Endothelial cell of umbilical vein (primary cell): ENCODE data around the gene AHI1. TPM values are rescaled to one million over a fixed set of nuclear protein-coding genes. Genes with fewer than 3 reads are reported as not detected.
A peak's percentile ranks its signal among the peaks of the same experiment; 100 is the strongest.

ENCODE experiments used
- BruUV-seq: library from RNA; stranded (reverse); fragments of 400-500 nt; replicated peaks from 2 replicates; lab custom pipeline; 2021; lab: Mats Ljungman, UMichigan
- CTCF ChIA-PET: fragments of 300-600, 350-600 bp; sonication (Branson Sonifier 250); formaldehyde crosslinking; loops from one replicate; lab custom pipeline; 2021; ENCODE audit warnings: antibody characterized with exemption, inconsistent platforms; lab: Charles Lee
- POLR2A ChIA-PET: fragments of 300-600, 350-600 bp; sonication (Branson Sonifier 250); formaldehyde crosslinking; loops from one replicate; lab custom pipeline; 2021; ENCODE audit warnings: antibody characterized with exemption, inconsistent platforms; lab: Charles Lee
- DNase-seq: peaks from one replicate; pipeline ENCODE4 v3.0.0-alpha.2; 2011; ENCODE audit warnings: low read depth, low spot score
- FAIRE-seq: peaks from 2 replicates; lab custom pipeline; 2011; peaks lifted over from hg19 to GRCh38; lab: Jason Lieb, UNC
- H2AFZ ChIP-seq: 2 replicates; pipeline ENCODE4 v1.6.0; 2012; ENCODE audit warnings: low read depth, low read length, control low read depth, inconsistent platforms
- H3K27ac ChIP-seq: 2 replicates; pipeline ENCODE4 v1.5.1; 2011; ENCODE audit warnings: low read depth, mild to moderate bottlenecking, control low read depth, low read length, moderate library complexity; ENCODE audit not compliant: insufficient read depth
- H3K27me3 ChIP-seq, 2 experiments: 2 replicates each; pipeline versions ENCODE4 v1.6.0 to v1.6.1; 2011; ENCODE audit warnings: low read length in 2 of 2, mixed read lengths in 1 of 2; ENCODE audit not compliant: control insufficient read depth in 2 of 2, insufficient read depth in 2 of 2
- H3K36me3 ChIP-seq, 2 experiments: 2 replicates in 1 of 2; 3 replicates in 1 of 2; pipeline ENCODE4 v1.5.1; 2011; ENCODE audit warnings: low read length in 2 of 2, mild to moderate bottlenecking in 1 of 2, moderate library complexity in 1 of 2; ENCODE audit not compliant: control insufficient read depth in 2 of 2, insufficient read depth in 2 of 2; ENCODE audit errors: extremely low read depth in 1 of 2
- H3K4me1 ChIP-seq: 3 replicates; pipeline ENCODE4 v1.5.1; 2011; ENCODE audit warnings: mild to moderate bottlenecking, low read length; ENCODE audit not compliant: control insufficient read depth, insufficient read depth; ENCODE audit errors: extremely low read depth
- H3K4me2 ChIP-seq: 2 replicates; pipeline ENCODE4 v1.6.1; 2011; ENCODE audit warnings: low read length, control low read depth, mixed read lengths; ENCODE audit not compliant: insufficient read depth
- H3K4me3 ChIP-seq, 3 experiments: fragments of 200-600 bp in 1 of 3; sonication (generic), shearing (Covaris generic) in 1 of 3; replicated peaks in 1 of 3; 2 replicates each; pipeline ENCODE4 v1.5.1; 2011 to 2016; ENCODE audit warnings: control low read depth in 3 of 3, low read length in 3 of 3, mild to moderate bottlenecking in 2 of 3, inconsistent platforms in 1 of 3, low read depth in 1 of 3, moderate library complexity in 1 of 3; ENCODE audit not compliant: insufficient read depth in 1 of 3
- H3K79me2 ChIP-seq: 2 replicates; pipeline ENCODE4 v1.6.0; 2012; ENCODE audit warnings: low read length, inconsistent platforms; ENCODE audit not compliant: control insufficient read depth, insufficient read depth
- H3K9ac ChIP-seq: replicated peaks from 2 replicates; pipeline ENCODE3; 2011; ENCODE audit warnings: low read length, control low read depth; ENCODE audit not compliant: insufficient read depth; ENCODE audit errors: extremely low read depth
- H3K9me1 ChIP-seq: replicated peaks from 3 replicates; pipeline ENCODE4 v1.6.0; 2011; ENCODE audit warnings: mild to moderate bottlenecking, low read length; ENCODE audit not compliant: control insufficient read depth, insufficient read depth; ENCODE audit errors: extremely low read depth
- H3K9me3 ChIP-seq: replicated peaks from 2 replicates; pipeline ENCODE4 v1.5.1; 2012; ENCODE audit warnings: low read length, inconsistent platforms; ENCODE audit not compliant: control insufficient read depth, insufficient read depth
- H4K20me1 ChIP-seq: replicated peaks from 2 replicates; pipeline ENCODE3; 2011; ENCODE audit warnings: mild to moderate bottlenecking, low read length; ENCODE audit not compliant: control insufficient read depth, insufficient read depth; ENCODE audit errors: extremely low read depth
- EZH2 ChIP-seq: IDR thresholded peaks from 2 replicates; pipeline ENCODE4 v1.6.1; 2012; ENCODE audit warnings: borderline replicate concordance, low read depth, mild to moderate bottlenecking, moderate library complexity, low read length, inconsistent platforms; ENCODE audit not compliant: severe bottlenecking
- FOS ChIP-seq: IDR thresholded peaks from 2 replicates; pipeline ENCODE4 v1.6.1; 2011; ENCODE audit warnings: mild to moderate bottlenecking, low read length, moderate library complexity, borderline replicate concordance; ENCODE audit not compliant: insufficient read depth
- GATA2 ChIP-seq: IDR thresholded peaks from 2 replicates; pipeline ENCODE4 v1.7.0; 2011; ENCODE audit warnings: low read depth, mild to moderate bottlenecking, moderate library complexity, mixed read lengths, low read length; ENCODE audit not compliant: insufficient read length, insufficient read depth
- JUN ChIP-seq: IDR thresholded peaks from 2 replicates; pipeline ENCODE4 v1.6.1; 2011; ENCODE audit warnings: borderline replicate concordance, low read depth; ENCODE audit not compliant: insufficient read length, insufficient read depth
- dilution Hi-C: fragments of 300-500 bp; cut with MboI; formaldehyde crosslinking; loops from one replicate; pipeline ENCODE4 v1.15.0; 2019; ENCODE audit warnings: low sequenced_read_pairs; ENCODE audit not compliant: extremely low pct_ligation_motif_present
- intact Hi-C: fragments of 100-400 bp; cut with micrococcal nuclease; formaldehyde crosslinking; loops from one replicate; pipeline ENCODE4 v1.10.0; 2022
- polyA plus RNA-seq, 4 experiments: library from polyadenylated mRNA; depleted of rRNA in 3 of 4; stranded (reverse) in 3 of 4; unstranded in 1 of 4; fragments of >200 nt; gene quantifications; 2 replicates each; pipeline versions ENCODE4 v1.2.1 to v1.2.3, GENCODE V29; 2011 to 2012; ENCODE audit warnings: missing spikeins in 1 of 4
- total RNA-seq: library from RNA; stranded (reverse); gene quantifications from 2 replicates; pipeline ENCODE4 v1.2.3, GENCODE V29; 2021

The AHI1 gene
- total and polyA plus RNA-seq, 2 donors (not counting 3 experiments of a cell fraction or from before 2014, with no cell fraction given) = 5.1 to 20.7 TPM

- H3K9me3 ChIP-seq = no peaks in the 10 kb centered on the region
- H3K9ac ChIP-seq = peak overlapping the region; percentile 29
- H3K36me3 ChIP-seq = no peaks in the 10 kb centered on the region
- peaks cover 17% of the 10 kb centered on the region for H3K4me1 ChIP-seq
- no peaks in the 10 kb centered on the region for H4K20me1 ChIP-seq
- TF ChIP-seq EZH2 (no peak), JUN (peak; percentile 10), FOS (peak; percentile 44)
- CTCF ChIA-PET = no interaction called here
- no peaks in the 10 kb centered on the region for H3K9me1 ChIP-seq
- intact Hi-C loops = no loop called here
- BruUV-seq = no TSS peak
- FAIRE-seq (no peak), DNase-seq (peak; percentile 45)
- no peaks in the 10 kb centered on the region for H3K27me3 ChIP-seq
- peak overlapping the region in 1 of 3 experiments; percentile 5 for H3K4me3 ChIP-seq
- POLR2A ChIA-PET = no interaction called here
- dilution Hi-C loops = no loop called here
- H2AFZ ChIP-seq = peak overlapping the region; percentile 25
- no peaks in the 10 kb centered on the region for H3K79me2 ChIP-seq
- peak overlapping the region; percentile 83 for H3K4me2 ChIP-seq
- H3K27ac ChIP-seq = peak overlapping the region; percentile 75
Measured at GRCh38 chr6:135358985-135359384, 138.6 kb downstream of the AHI1 start.

DNA sequence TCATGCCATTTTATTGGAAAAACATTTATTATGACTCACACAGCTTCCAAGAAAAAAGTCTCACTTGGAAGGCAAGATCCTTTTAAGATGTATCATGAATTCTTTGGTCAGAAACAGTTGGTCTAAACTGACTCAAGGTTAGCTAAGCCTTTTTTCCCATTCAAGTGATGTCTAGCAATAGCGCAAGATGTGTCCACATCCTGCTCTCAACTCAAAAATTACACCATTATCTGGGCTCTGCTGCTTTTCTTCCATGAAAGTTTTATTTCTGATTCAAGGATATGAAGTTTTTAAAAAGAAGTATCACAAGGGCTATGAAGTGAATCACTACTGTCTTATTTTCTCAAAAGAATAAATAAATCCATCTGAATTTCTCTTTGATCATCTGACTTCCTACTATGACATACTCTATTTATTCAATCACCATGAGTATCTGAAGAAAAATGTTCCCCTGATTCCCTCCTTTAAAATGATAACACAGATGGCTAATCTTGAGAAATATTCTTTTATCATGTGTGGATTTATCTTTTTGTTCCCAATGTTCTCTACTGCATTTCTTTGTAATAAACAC, 139.2 kb downstream of the AHI1 start:
- FAIRE-seq (peak; percentile 46), DNase-seq (peak; percentile 46)
- TF ChIP-seq FOS = peak; percentile 68
- no peak for TF ChIP-seq GATA2
- dilution Hi-C loops (no loop called here), intact Hi-C loops (no loop called here)
- Histone ChIP-seq H3K79me2 (no peaks in the 10 kb centered on the region), H3K4me3 (peak overlapping the region in 1 of 3 experiments; percentile 5), H3K9me3 (no peaks in the 10 kb centered on the region), H3K36me3 (no peaks in the 10 kb centered on the region), H3K9me1 (no peaks in the 10 kb centered on the region), H3K9ac (peak overlapping the region; percentile 29), H4K20me1 (no peaks in the 10 kb centered on the region), H2AFZ (peak overlapping the region; percentile 25), H3K27ac (peak overlapping the region; percentile 75), H3K4me1 (peaks cover 17% of the 10 kb centered on the region), H3K27me3 (no peaks in the 10 kb centered on the region), H3K4me2 (peak overlapping the region; percentile 83)
- ChIA-PET CTCF (interaction anchor here (1.1 kb wide), 1 partner anchor 11 kb away, joined by 4 read pairs; no protein-coding TSS in a partner anchor), POLR2A (interaction anchor here (0.6 kb wide), 1 partner anchor 40 kb away, joined by 7 read pairs; no protein-coding TSS in a partner anchor)
- BruUV-seq = TSS peak; percentile 82
